AG08396 (cell line): ENCODE data around the gene ZNF697.

Experiments used
- DNase-seq: peaks from one replicate; pipeline ENCODE4 v3.0.0; 2012; ENCODE audit warnings: low spot score, mixed read lengths

ZNF697 gene

DNA sequence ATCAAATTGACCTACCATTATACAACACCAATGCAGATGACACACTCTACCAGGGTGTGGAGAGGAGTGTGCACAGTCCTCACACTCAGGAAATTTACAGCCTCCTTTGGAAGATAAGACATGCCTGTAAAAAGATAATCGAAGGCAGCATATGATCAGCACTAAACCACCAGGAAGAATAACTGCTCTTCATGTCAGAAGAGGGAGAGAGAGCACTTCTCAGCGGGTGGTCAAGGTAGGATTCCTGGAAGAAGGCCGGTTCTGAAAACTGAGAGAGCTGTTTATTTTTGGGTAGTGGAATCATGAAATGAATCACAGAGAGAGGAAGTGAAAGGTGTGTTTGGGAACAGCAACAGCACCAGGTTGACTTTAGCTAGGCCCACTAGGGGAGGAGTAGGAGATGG is 14.0 kb upstream of the ZNF697 start:
- DNase-seq, result no peak

- no peak for DNase-seq
Measured at GRCh38 chr1:119660253-119661083, 12.4 kb upstream of the ZNF697 start.

DNA sequence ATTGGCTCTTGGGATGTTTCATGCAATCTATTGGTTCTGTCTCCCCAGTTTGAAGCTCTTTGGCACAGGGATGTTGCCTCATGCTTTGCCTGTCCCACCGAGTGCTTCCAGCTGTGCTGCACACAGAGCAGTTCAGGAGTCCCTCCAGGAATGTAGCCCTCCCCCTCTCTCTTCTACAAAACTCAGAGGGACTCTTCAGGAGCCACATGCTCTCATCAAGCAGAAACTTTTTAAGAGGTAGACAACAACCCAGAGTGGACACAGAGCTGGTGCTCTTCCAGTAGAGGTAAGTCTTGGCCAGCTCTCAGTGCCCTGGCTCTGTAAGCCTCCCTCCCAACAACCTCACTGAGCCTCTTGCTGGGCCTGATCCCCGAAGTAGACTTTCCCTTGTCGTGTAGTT is 11.6 kb upstream of the ZNF697 start:
- DNase-seq, result peak; percentile 27

GRCh38 chr1:119656410-119656955 is 8.4 kb upstream of the ZNF697 start:
- no peak for DNase-seq

DNA sequence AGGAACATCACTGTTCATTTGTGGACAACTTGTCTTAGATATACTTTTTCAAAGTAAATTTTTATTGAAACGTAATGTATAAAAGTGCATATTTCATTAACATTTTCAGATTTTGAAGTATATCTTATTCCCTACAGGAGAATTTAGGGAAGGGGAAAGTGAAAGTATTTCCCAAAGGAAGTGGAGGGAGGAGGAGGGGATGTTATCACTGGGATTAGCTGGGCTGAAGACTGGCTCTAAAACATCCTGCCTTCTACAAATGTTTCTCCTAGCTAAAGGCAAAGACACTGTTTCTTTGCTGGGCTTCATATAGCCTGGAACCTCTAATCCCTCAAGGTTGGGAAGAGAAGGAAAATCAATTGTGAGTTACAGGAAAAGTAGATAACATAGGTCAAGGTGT is 7.1 kb upstream of the ZNF697 start:
- no peak for DNase-seq

DNA sequence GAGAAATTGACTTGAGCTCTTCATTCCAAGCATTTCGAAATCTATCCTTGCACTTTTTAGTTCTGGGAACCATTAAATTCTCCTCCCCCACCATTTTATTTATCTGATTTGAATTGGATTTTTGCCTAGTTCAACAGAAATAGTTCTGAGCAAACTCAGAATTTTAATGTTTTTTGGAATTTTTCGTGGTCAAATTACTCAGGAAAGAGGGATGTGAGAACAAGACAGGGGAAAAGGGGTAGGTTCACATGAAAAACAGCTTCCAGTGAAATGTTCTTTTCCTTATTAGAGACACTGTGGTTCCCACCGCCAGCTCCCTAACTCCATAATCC is 5.7 kb upstream of the ZNF697 start:
- peak; percentile 22 for DNase-seq

GRCh38 chr1:119653135-119653838 is 5.2 kb upstream of the ZNF697 start:
- DNase-seq, result no peak

GRCh38 chr1:119652587-119652986 is 4.5 kb upstream of the ZNF697 start:
- no peak for DNase-seq

- DNase-seq, result no peak
Measured at GRCh38 chr1:119651641-119652040, 3.6 kb upstream of the ZNF697 start.

- DNase-seq, result no peak
Measured at GRCh38 chr1:119651133-119651532, 3.1 kb upstream of the ZNF697 start.

DNA sequence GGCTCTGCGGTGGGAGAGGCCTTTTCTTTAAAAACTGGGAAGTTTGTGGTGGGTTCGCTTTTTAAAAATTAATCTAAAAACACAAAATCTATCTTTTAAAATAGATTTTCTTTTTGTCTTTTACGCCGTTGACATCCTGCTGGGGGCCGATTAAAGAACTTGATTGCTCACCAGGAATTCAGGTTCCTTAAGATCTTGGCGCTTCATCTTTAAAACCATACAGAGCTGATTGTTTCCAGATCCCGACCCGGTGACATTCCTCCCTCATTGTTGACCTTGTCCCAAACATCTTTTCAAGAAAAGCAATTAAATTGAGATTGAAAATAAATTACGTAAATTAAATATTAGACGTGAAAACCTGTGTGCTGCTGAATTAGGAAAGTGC is 546 bp upstream of the ZNF697 start:
- DNase-seq, result no peak

DNA sequence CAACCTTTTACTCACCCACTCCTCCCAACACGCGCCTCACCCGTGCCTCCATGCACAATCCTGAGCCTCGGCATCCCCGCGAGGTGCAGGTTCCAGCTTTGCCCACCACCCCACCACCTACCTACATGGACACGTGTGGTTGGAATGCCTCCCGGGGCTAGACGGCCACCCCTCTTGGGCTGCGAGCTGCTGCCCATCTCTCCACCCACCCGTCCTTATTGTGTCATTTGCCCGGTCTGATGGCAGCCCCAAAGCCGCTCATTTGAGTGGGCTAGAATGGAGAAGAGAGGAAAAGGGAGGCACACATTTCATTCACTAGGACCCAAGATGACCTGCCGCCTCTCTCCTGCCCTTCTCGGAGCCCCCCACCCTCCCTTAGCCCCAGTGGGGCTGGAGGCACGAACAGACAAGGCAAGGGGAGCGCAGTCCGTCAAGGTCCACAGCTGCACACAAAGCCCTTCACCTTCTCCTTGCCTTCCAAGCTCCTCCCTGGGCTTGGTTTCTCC is 785 bp downstream of the ZNF697 start:
- no peak for DNase-seq

- no peak for DNase-seq
Measured at GRCh38 chr1:119646521-119647227, 1.4 kb downstream of the ZNF697 start.

DNA sequence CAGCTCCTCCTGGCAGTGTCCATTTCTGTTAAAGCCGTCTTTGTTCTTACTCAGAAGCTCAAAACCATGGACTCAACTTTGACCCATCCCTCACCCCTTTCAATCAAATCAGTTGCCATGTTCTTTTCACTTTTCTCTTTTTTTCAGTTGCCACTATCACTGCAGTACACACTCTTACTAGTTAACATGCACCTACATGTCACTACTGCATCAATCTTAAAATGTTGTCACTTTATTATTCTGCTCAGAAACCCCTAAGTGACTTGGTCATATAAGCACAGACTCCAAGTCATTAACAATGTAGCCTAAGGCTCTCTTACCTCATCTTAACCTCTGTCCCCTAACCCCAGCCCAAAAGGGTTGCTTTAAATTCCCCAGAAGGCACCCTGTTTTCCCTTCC is 9.0 kb downstream of the ZNF697 start:
- no peak for DNase-seq

GRCh38 chr1:119637710-119638109 is 10.4 kb downstream of the ZNF697 start:
- DNase-seq, result no peak

- no peak for DNase-seq
Measured at GRCh38 chr1:119636491-119637089, 11.5 kb downstream of the ZNF697 start.

GRCh38 chr1:119635811-119636390 is 12.2 kb downstream of the ZNF697 start:
- DNase-seq, result no peak

DNA sequence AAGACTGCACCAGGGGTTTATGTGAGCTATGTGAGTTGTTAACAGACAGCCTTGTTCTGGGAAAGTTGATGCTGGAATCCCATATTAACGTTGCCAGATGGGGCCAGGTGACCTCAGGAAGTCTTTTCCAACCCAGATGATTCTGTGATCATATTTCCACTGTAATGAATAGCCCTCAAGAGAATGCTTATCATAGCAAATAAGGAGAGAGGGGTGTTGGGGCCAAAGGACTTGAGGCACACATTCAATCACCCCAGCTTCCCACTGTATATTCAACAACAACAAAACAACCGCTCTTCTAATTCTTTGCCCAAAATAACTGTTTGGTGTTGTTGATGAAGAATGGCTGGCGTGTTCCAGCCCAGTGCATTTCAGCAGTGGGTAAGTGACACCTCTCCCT is 14.1 kb downstream of the ZNF697 start:
- no peak for DNase-seq

DNA sequence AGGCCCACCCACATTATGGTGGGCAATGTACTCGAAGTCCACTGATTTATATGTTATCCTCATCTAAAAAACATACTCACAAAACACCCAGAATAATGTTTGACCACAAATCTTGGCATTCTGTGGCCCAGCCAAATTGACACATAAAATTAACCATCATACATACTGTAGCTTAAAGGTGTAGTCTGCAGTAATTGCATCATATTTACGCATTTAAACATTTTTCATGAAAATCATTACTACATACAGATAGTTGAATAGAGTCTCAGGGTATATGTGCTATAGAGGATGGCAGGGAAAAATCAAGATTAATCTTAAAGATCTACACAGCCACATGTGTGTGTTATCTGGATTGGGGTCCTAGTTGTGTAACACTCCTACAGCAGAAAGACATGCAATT is 14.5 kb downstream of the ZNF697 start:
- no peak for DNase-seq

DNA sequence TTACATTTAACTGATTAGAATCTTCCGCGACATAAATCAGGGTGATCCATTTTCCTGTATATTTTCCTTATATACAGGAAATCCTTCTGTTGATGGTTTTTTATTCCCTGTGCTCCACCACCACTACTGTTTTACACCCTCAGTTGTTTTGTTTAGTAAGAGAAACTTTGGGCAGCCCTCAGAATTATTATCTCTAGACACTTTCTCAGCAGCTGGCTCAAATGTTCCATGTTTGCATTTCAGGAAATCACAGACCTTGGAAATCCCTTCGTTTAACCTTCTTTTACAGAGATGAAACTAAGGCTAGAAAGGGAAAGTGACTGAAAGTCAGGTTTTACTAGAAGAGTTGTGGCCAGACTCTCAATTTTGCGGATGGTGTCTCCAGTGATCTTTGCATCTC is 15.2 kb downstream of the ZNF697 start:
- DNase-seq, result no peak

DNA sequence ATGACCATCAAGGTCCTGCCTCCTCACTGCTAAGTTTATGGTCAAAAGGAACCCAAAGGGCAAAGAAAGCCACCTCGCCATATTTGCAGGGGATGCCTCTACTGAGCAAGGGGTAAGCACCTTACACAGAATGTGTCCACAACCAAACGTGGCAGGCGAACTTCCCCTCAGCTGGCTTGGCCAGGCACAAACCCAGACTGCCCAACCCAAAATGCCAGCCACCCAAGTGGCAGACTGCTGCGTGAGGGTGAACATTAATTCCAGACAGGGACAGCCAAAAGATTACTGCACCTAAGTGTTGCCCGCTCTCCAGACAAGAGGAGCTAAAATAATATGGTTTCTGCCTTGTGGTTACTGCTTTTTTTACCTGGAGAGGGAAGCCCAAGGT is 16.0 kb downstream of the ZNF697 start:
- DNase-seq, result no peak
